ENCODE data around the gene PRRT4.

DNA sequence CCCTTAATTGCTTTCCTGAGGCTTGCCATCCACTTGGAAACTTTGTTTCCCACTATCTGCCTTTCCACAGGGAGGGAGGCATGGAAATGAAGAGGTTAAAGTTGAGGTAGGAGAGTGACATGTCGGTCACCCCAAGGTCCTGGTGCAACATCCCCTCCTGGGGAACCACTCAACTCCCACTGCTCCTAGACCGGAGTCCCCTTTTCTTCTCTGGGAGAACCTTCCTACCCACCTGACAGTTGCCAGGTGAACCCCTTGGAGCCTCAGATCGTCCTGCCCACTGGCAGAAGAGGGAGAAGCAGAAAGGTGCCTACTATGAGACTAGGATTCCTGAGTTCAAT, 26.6 kb upstream of the PRRT4 start:
- TF ChIP-seq CTCF (conservative IDR thresholded peaks at IDR 0.05 in 1 of 2, IDR thresholded peaks at IDR 0.05 in 1 of 2; ENCODE audit: low read depth in 1 of 2, low read length in 2 of 2) (no peak), EZH2 (IDR thresholded peaks at IDR 0.05; ENCODE audit: low read length, missing control alignments) (no peak)
